GM18499 (cell line): Measurements from ENCODE around the gene CRTAC1.

ENCODE experiments used
- ATAC-seq: cut with Tn5 transposase; IDR thresholded peaks from one replicate; pipeline ENCODE4 v1.9.1; 2021; ENCODE audit warnings: moderate number of reproducible peaks; ENCODE audit not compliant: insufficient read depth, unreplicated experiment

CRTAC1 gene

DNA sequence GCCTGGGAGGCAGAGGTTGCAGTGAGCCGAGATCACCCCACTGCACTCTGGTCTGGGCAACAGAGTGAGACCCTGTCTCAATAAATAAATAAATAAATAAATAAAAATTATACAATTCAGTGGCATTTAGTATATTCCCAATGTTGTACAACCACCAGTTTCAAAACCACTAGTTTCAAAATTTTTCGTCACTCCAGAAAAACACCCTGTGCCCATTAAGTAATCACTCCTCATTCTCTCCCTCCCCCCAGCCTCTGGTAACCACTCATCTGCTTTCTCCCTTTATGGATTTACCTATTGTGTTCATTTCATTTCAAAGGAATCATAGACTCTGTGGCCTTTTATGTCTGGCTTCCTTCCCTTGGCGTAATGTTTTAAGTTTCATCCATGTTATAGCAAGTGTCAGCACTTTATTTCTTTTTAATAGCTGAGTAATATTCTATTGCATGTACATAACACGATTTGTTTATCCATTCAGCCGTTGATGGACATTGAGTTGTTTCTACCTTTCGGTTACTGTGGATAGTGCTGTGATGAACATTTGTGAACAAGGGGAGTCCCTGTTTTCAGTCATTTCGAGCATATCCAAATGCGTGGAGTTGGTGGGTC, 210.2 kb downstream of the CRTAC1 start:
- no peak for ATAC-seq

DNA sequence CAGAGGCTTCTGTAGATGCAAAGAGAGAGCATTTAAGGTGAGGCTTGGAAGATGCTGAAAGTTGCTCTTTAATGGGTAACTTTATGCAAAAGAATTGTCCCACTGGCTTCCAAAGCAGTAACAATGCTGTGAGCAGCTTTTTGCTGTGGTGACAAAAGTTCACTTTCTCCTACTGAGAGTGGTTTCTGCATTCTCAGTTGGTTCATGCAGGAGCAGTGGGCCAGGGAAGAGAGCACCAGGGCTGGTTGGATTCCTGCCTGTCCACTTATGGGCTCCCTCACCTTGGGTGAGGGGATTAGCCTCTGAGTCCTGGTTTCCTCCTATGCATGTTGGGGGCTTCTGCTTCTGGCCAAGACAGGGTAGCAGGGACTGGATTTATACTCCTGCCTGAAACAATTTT, 211.8 kb downstream of the CRTAC1 start:
- no peak for ATAC-seq

DNA sequence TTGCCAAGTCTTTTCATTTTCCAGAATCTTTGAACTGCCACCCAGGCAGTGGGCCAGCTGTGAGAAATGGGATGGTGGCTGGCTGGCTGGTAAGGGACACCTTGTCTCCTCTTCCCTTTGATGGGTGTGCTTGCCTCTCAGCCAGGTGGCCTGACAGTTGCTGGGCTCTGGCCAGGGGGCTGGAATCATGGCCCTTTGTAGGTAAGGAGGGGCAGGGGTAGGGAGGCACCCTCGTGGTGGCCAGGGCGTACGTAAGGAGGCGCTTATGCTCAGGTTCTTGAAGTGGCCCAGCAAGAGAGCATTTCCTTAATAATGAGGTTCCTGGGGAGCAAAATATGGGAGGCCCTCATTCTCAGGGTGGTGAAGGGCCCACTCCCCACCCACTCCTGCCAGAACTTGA, 213.8 kb downstream of the CRTAC1 start:
- ATAC-seq, result no peak
